GM21515 (cell line): ENCODE measurements around the gene C1orf116.

Experiments used
- ATAC-seq: cut with Tn5 transposase; IDR thresholded peaks from one replicate; pipeline ENCODE4 v1.9.1; 2021; ENCODE audit not compliant: unreplicated experiment

The C1orf116 gene

GRCh38 chr1:207020709-207021107 lies 11.8 kb downstream of the C1orf116 start:
- ATAC-seq: no peak

GRCh38 chr1:207020065-207020708 lies 12.4 kb downstream of the C1orf116 start:
- ATAC-seq: no peak

GRCh38 chr1:207019661-207020060 lies 12.9 kb downstream of the C1orf116 start:
- ATAC-seq: no peak

GRCh38 chr1:207019161-207019560 lies 13.4 kb downstream of the C1orf116 start:
- ATAC-seq: no peak

GRCh38 chr1:207018707-207019106 lies 13.8 kb downstream of the C1orf116 start:
- ATAC-seq: no peak

GRCh38 chr1:207017615-207018559 lies 14.7 kb downstream of the C1orf116 start:
- no peak for ATAC-seq

GRCh38 chr1:207015791-207016190 lies 16.8 kb downstream of the C1orf116 start:
- no peak for ATAC-seq

GRCh38 chr1:207014728-207015127 lies 17.8 kb downstream of the C1orf116 start:
- ATAC-seq: no peak

GRCh38 chr1:207013321-207014085 lies 19.1 kb downstream of the C1orf116 start:
- ATAC-seq: no peak

- ATAC-seq: no peak
Observed at GRCh38 chr1:207010726-207011125, 21.8 kb downstream of the C1orf116 start.

GRCh38 chr1:207009945-207010344 lies 22.6 kb downstream of the C1orf116 start:
- no peak for ATAC-seq

GRCh38 chr1:207009182-207009850 lies 23.2 kb downstream of the C1orf116 start:
- no peak for ATAC-seq

- no peak for ATAC-seq
Observed at GRCh38 chr1:207007352-207008033, 25.1 kb downstream of the C1orf116 start.

GRCh38 chr1:207006914-207007313 lies 25.6 kb downstream of the C1orf116 start:
- ATAC-seq: no peak

- ATAC-seq: no peak
Observed at GRCh38 chr1:207006083-207006482, 26.5 kb downstream of the C1orf116 start.

GRCh38 chr1:207004931-207005830 lies 27.4 kb downstream of the C1orf116 start:
- no peak for ATAC-seq

GRCh38 chr1:207003210-207003609 lies 29.3 kb downstream of the C1orf116 start:
- ATAC-seq: no peak

GRCh38 chr1:207002724-207003146 lies 29.8 kb downstream of the C1orf116 start:
- no peak for ATAC-seq
